Trophoblast cell (in vitro differentiated cells and primary cell): ENCODE results near the gene SS18L1.

Experiments used
- DNase-seq, 2 donors: peaks; one replicate each; pipeline ENCODE4 v3.0.0-alpha.2; 2016
- H2AFZ ChIP-seq: 2 replicates; pipeline ENCODE4 v1.6.1; 2013; ENCODE audit warnings: low read length, moderate library complexity, mild to moderate bottlenecking; ENCODE audit not compliant: insufficient read depth, poor library complexity
- H2AK5ac ChIP-seq: 2 replicates; pipeline ENCODE4 v1.6.1; 2013; ENCODE audit warnings: mild to moderate bottlenecking, low read length
- H2BK120ac ChIP-seq: 2 replicates; pipeline ENCODE4 v1.6.1; 2013; ENCODE audit warnings: low read length, mild to moderate bottlenecking, moderate library complexity; ENCODE audit not compliant: insufficient read depth, poor library complexity
- H2BK12ac ChIP-seq: 2 replicates; pipeline ENCODE4 v1.6.1; 2013; ENCODE audit warnings: mild to moderate bottlenecking, low read length, moderate library complexity
- H2BK5ac ChIP-seq: 2 replicates; pipeline ENCODE4 v1.6.1; 2013; ENCODE audit warnings: low read length, low read depth, moderate library complexity, mild to moderate bottlenecking; ENCODE audit not compliant: poor library complexity
- H3K14ac ChIP-seq: 2 replicates; pipeline ENCODE4 v1.6.1; 2013; ENCODE audit warnings: mild to moderate bottlenecking, low read length
- H3K18ac ChIP-seq: 2 replicates; pipeline ENCODE4 v1.6.1; 2013; ENCODE audit warnings: mild to moderate bottlenecking, low read length
- H3K23ac ChIP-seq: 2 replicates; pipeline ENCODE4 v1.6.1; 2013; ENCODE audit warnings: low read length
- H3K27ac ChIP-seq: 2 replicates; pipeline ENCODE4 v1.5.1; 2013; ENCODE audit warnings: low read depth, mild to moderate bottlenecking, inconsistent platforms, low read length, moderate library complexity
- H3K27me3 ChIP-seq: 2 replicates; pipeline ENCODE4 v1.6.1; 2013; ENCODE audit warnings: inconsistent platforms, mild to moderate bottlenecking, low read length, moderate library complexity; ENCODE audit not compliant: insufficient read depth
- H3K36me3 ChIP-seq, 2 experiments: 1 replicate in 1 of 2; 2 replicates in 1 of 2; pipeline ENCODE4 v1.6.1; 2013; ENCODE audit warnings: low read length in 2 of 2, mild to moderate bottlenecking in 2 of 2, moderate library complexity in 1 of 2; ENCODE audit not compliant: insufficient read depth in 2 of 2, control insufficient read depth in 1 of 2
- H3K4ac ChIP-seq: 2 replicates; pipeline ENCODE4 v1.6.1; 2013; ENCODE audit warnings: low read depth, mild to moderate bottlenecking, low read length, moderate library complexity
- H3K4me1 ChIP-seq, 2 experiments: 1 replicate in 1 of 2; 2 replicates in 1 of 2; pipeline ENCODE4 v1.6.1; 2013; ENCODE audit warnings: low read length in 2 of 2, mild to moderate bottlenecking in 2 of 2, moderate library complexity in 1 of 2; ENCODE audit not compliant: insufficient read depth in 2 of 2, control insufficient read depth in 1 of 2
- H3K4me2 ChIP-seq: 2 replicates; pipeline ENCODE4 v1.6.1; 2013; ENCODE audit warnings: inconsistent platforms, mild to moderate bottlenecking, low read length, moderate library complexity
- H3K4me3 ChIP-seq: 2 replicates; pipeline ENCODE4 v1.5.1; 2013; ENCODE audit warnings: mild to moderate bottlenecking, low read depth, low read length, inconsistent platforms
- H3K79me1 ChIP-seq: one replicate; pipeline ENCODE4 v1.6.1; 2013; ENCODE audit warnings: low read length
- H3K79me2 ChIP-seq: 2 replicates; pipeline ENCODE4 v1.6.1; 2013; ENCODE audit warnings: low read length, mild to moderate bottlenecking; ENCODE audit not compliant: control insufficient read depth, insufficient read depth, poor library complexity
- H3K9ac ChIP-seq: 2 replicates; pipeline ENCODE4 v1.6.1; 2013; ENCODE audit warnings: mild to moderate bottlenecking, low read length
- H3K9me3 ChIP-seq: 2 replicates; pipeline ENCODE4 v1.6.1; 2013; ENCODE audit warnings: low read depth, mild to moderate bottlenecking, control low read depth, inconsistent platforms, low read length; ENCODE audit not compliant: insufficient read depth
- H4K12ac ChIP-seq: 2 replicates; pipeline ENCODE4 v1.6.1; 2013; ENCODE audit warnings: low read depth, mild to moderate bottlenecking, low read length, moderate library complexity
- H4K8ac ChIP-seq: 2 replicates; pipeline ENCODE4 v1.6.1; 2013; ENCODE audit warnings: low read depth, mild to moderate bottlenecking, low read length, moderate library complexity
- H4K91ac ChIP-seq: one replicate; pipeline ENCODE4 v1.6.1; 2013; ENCODE audit warnings: low read depth, mild to moderate bottlenecking, low read length, moderate library complexity
- WGBS: extraction: QIAGEN DNeasy Blood & Tissue Kit; methylation state at CpG from one replicate; pipeline ENCODE4 v1.1.7; 2013; ENCODE audit warnings: missing lambda C conversion rate; ENCODE audit not compliant: insufficient read length, insufficient coverage; ENCODE audit errors: extremely low coverage; 5-methylcytosine and 5-hydroxymethylcytosine counted together

The SS18L1 gene

DNA sequence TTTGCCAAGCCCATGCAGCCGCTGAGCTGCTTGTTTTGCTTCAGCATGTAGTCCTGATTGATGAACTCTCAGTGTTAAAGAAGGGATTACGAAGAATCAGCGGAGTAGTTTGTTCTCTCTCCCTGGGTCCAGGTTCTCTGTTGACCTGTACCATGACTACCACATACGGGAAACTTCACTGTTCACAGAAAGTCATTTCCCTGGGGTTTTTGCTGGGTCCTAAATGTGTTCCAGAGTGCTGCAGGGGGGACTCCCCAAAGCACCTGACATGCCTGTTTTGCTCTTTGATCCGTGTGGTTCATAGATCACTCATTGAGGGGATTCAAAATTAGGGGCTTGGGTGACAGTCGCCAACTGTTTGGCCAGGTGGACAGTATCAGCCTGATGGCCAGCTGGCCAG lies 15.8 kb upstream of the SS18L1 start:
- Histone ChIP-seq H3K79me1 (no peaks in the 10 kb centered on the region), H3K4me2 (no peak overlapping the region), H3K4me3 (no peak overlapping the region), H3K36me3 (peaks cover 72 to 73% of the 10 kb centered on the region in 2 experiments), H3K4ac (no peak overlapping the region), H2AFZ (no peak overlapping the region), H4K91ac (no peak overlapping the region), H3K79me2 (peaks cover 13% of the 10 kb centered on the region), H2BK5ac (no peak overlapping the region), H2BK120ac (no peak overlapping the region), H3K14ac (no peak overlapping the region), H3K9me3 (peaks cover 5% of the 10 kb centered on the region), H3K27me3 (no peaks in the 10 kb centered on the region), H3K4me1 (peaks cover 16 to 23% of the 10 kb centered on the region in 2 experiments), H4K12ac (no peak overlapping the region), H3K9ac (no peak overlapping the region), H2AK5ac (no peak overlapping the region), H3K23ac (peak overlapping the region; percentile 55), H2BK12ac (no peak overlapping the region), H3K18ac (no peak overlapping the region), H3K27ac (no peak overlapping the region), H4K8ac (no peak overlapping the region)
- no CpG with 5 or more reads among the region's 6 CpGs for WGBS
- no peak for DNase-seq

DNA sequence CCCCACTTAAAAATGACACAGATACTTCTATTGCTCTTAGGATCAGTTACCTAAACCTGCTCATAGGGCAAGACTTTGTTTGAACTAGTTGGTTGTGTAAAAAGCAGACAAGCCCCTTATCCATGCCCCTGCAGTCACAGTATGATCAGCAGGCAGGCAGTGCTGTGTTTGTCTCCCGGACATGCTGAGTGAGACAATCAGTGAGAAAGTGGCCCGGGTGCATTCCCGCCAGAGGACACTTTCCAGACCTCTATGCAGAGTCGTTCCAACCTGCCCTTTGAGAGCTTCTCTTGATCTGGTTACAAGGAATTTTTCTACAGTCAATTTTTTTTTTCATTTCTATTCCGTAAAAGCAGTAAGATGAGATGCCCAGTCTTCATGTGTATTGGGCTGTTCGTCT lies 15.1 kb upstream of the SS18L1 start:
- Histone ChIP-seq H3K79me2 (peaks cover 7% of the 10 kb centered on the region), H3K9ac (no peak overlapping the region), H3K4me1 (peaks cover 12 to 19% of the 10 kb centered on the region in 2 experiments), H3K27me3 (no peaks in the 10 kb centered on the region), H3K27ac (peak overlapping the region; percentile 5), H3K4me2 (no peak overlapping the region), H2BK12ac (no peak overlapping the region), H4K12ac (no peak overlapping the region), H3K23ac (no peak overlapping the region), H3K9me3 (peaks cover 5% of the 10 kb centered on the region), H4K8ac (no peak overlapping the region), H2BK5ac (no peak overlapping the region), H3K14ac (no peak overlapping the region), H3K79me1 (no peaks in the 10 kb centered on the region), H2AK5ac (no peak overlapping the region), H2AFZ (no peak overlapping the region), H3K18ac (no peak overlapping the region), H2BK120ac (no peak overlapping the region), H3K36me3 (peaks cover 79 to 80% of the 10 kb centered on the region in 2 experiments), H4K91ac (no peak overlapping the region), H3K4me3 (no peak overlapping the region), H3K4ac (no peak overlapping the region)
- no CpG with 5 or more reads among the region's 6 CpGs for WGBS
- DNase-seq, result no peak

DNA sequence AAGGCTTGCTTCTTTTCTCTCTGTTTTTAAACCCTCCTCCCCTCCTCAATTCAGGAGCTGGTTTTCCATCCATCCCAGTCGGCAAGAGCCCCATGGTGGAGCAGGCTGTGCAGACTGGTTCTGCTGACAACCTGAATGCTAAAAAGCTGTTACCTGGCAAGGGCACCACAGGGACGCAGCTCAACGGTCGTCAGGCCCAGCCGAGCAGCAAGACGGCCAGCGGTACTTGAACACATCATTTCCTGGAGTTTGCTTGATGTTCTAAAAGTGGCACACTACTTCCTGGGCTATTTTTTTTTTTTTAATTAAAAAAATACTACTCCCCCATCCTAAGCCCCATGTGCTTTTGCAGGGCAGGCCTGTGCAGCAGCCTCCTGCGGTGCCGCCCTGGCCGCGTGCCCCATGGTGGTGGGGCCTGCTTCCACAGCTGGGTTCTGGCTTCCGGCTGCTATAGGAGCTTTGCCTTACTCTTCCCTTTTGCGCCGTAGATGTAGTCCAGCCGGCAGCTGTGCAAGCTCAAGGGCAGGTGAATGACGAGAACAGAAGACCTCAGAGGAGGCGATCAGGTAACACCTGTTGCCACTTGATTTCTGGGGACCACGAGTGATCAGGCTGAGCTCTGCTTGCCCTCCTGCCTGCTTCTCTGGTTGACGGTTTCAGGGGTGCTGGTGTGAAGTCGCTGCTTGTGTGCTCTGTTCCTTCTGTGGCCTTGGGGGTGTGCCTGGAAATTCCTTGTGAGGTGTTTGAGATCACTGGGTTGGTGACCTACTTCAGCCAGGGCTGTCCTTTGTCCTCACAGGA lies 13.6 kb upstream of the SS18L1 start:
- Histone ChIP-seq H3K23ac (no peak overlapping the region), H2AK5ac (no peak overlapping the region), H3K79me1 (no peaks in the 10 kb centered on the region), H2BK120ac (no peak overlapping the region), H3K4me3 (no peak overlapping the region), H3K27ac (no peak overlapping the region), H3K9me3 (peaks cover 5% of the 10 kb centered on the region), H3K9ac (no peak overlapping the region), H3K14ac (no peak overlapping the region), H2BK12ac (no peak overlapping the region), H4K91ac (no peak overlapping the region), H3K18ac (no peak overlapping the region), H3K4me1 (peaks cover 7 to 14% of the 10 kb centered on the region in 2 experiments), H2BK5ac (no peak overlapping the region), H4K8ac (no peak overlapping the region), H2AFZ (no peak overlapping the region), H3K4me2 (no peak overlapping the region), H3K4ac (no peak overlapping the region), H3K79me2 (no peaks in the 10 kb centered on the region), H3K27me3 (no peaks in the 10 kb centered on the region), H4K12ac (no peak overlapping the region), H3K36me3 (peaks cover 85 to 86% of the 10 kb centered on the region in 2 experiments)
- no CpG with 5 or more reads among the region's 20 CpGs for WGBS
- no peak for DNase-seq

DNA sequence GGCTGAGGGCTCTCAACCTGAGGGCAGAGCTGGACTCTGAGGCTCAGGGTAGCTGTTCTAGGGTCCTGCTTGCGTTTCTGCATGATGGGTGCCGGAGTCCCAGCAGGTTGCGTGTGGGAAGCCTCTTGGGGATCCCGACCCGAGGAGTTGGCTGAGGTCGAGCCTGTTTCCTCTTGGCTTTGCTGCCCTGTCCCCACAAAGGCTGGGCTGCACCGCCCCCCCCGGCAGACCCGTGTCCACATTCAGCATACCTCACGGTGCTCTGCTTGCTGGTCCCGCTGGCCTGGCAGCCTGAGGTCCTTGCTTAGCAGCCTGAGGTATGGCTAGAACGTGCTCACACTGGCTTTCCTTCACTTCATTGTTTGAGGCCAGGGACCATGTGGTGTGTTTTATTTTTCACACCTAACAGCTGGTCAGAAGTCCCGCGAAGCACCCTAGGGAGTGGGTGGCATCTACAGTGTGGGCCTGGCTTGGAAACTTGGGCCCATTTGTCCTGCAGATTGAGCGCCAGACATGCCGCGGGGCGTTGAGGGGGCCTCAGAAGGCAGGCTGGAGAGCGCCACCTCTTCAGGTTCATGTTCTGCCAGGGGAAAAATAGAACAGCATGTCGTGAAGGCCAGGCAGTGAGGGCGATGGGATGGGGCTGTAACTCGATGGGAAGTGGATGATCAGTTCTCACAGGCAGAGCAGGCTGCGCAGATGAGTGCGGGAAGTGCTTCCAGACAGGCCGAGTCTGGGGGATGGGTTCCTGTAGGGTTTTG lies 11.8 kb upstream of the SS18L1 start:
- H3K23ac ChIP-seq, result no peak overlapping the region
- H4K12ac ChIP-seq, result no peak overlapping the region
- no peak overlapping the region for H3K18ac ChIP-seq
- no peak overlapping the region for H2BK120ac ChIP-seq
- H2AK5ac ChIP-seq, result no peak overlapping the region
- no peaks in the 10 kb centered on the region for H3K27me3 ChIP-seq
- H3K79me2 ChIP-seq, result no peaks in the 10 kb centered on the region
- H3K4me3 ChIP-seq, result no peak overlapping the region
- H3K36me3 ChIP-seq, result peaks cover 79 to 85% of the 10 kb centered on the region in 2 experiments
- peaks cover 3 to 10% of the 10 kb centered on the region in 2 experiments for H3K4me1 ChIP-seq
- no peak overlapping the region for H3K4ac ChIP-seq
- H2AFZ ChIP-seq, result no peak overlapping the region
- peaks cover 5% of the 10 kb centered on the region for H3K9me3 ChIP-seq
- no peak overlapping the region for H3K27ac ChIP-seq
- H3K14ac ChIP-seq, result no peak overlapping the region
- no peak overlapping the region for H3K4me2 ChIP-seq
- no CpG with 5 or more reads among the region's 25 CpGs for WGBS
- no peak overlapping the region for H3K9ac ChIP-seq
- no peak overlapping the region for H4K91ac ChIP-seq
- H4K8ac ChIP-seq, result no peak overlapping the region
- no peak for DNase-seq
- no peak overlapping the region for H2BK5ac ChIP-seq
- no peaks in the 10 kb centered on the region for H3K79me1 ChIP-seq
- H2BK12ac ChIP-seq, result no peak overlapping the region
